Epithelial cell of proximal tubule (primary cell): ENCODE measurements around the gene PEDS1. TPM values are rescaled to one million over a fixed set of nuclear protein-coding genes. Genes with fewer than 3 reads are reported as not detected.
A peak's percentile ranks its signal among the peaks of the same experiment; 100 is the strongest.

ENCODE experiments used
- DNase-seq: peaks from one replicate; pipeline ENCODE4 v3.0.0-alpha.2; 2011; ENCODE audit warnings: low read depth
- H3K4me3 ChIP-seq: 2 replicates; pipeline ENCODE4 v1.5.1; 2011; ENCODE audit warnings: low read depth, mild to moderate bottlenecking, low read length
- CTCF ChIP-seq: conservative IDR thresholded peaks from 2 replicates; pipeline ENCODE4 v1.5.1; 2012; ENCODE audit warnings: low read depth, mild to moderate bottlenecking, low read length
- total RNA-seq: library from RNA; depleted of rRNA; stranded (reverse); fragments of >200 nt; gene quantifications from 2 replicates; pipeline ENCODE4 v1.2.3, GENCODE V29; 2015

Gene PEDS1
- total RNA-seq, 1 donor from 2014 or later: 43.2 TPM

GRCh38 chr20:50153153-50153499 lies 397 bp downstream of the PEDS1 start:
- H3K4me3 ChIP-seq: peak overlapping the region; percentile 78
- no peak for DNase-seq
- no peak for TF ChIP-seq CTCF

- peak; percentile 29 for DNase-seq
Observed at GRCh38 chr20:50152394-50153152, 950 bp downstream of the PEDS1 start.

GRCh38 chr20:50151034-50151743 lies 2.3 kb downstream of the PEDS1 start:
- no peak for DNase-seq
- H3K4me3 ChIP-seq: no peak overlapping the region
- TF ChIP-seq CTCF: no peak

More at GRCh38 chr20:50152394-50153152, 950 bp downstream of the PEDS1 start:
- TF ChIP-seq CTCF: peak; percentile 44
- peak overlapping the region; percentile 78 for H3K4me3 ChIP-seq

- no peak for DNase-seq
- no peak for TF ChIP-seq CTCF
- H3K4me3 ChIP-seq: no peak overlapping the region
Observed at GRCh38 chr20:50149481-50150254, 3.9 kb downstream of the PEDS1 start.

- no peak overlapping the region for H3K4me3 ChIP-seq
- DNase-seq: no peak
- TF ChIP-seq CTCF: no peak
Observed at GRCh38 chr20:50146732-50147662, 6.5 kb downstream of the PEDS1 start.

- TF ChIP-seq CTCF: no peak
- no peak for DNase-seq
- H3K4me3 ChIP-seq: no peak overlapping the region
Observed at GRCh38 chr20:50146214-50146613, 7.3 kb downstream of the PEDS1 start.
